GM19468 (cell line): ENCODE measurements around the gene PRSS3.
"Not testable (repeated sequence)": the region's sequence is repeated elsewhere in the genome, so short reads cannot be mapped to it uniquely, and the experiment has no call there.

ENCODE experiments used
- ATAC-seq: cut with Tn5 transposase; IDR thresholded peaks from one replicate; pipeline ENCODE4 v1.9.1; 2021; ENCODE audit warnings: mild to moderate bottlenecking, moderate library complexity, moderate number of reproducible peaks; ENCODE audit not compliant: unreplicated experiment; ENCODE audit errors: extremely low read depth

Gene PRSS3

DNA sequence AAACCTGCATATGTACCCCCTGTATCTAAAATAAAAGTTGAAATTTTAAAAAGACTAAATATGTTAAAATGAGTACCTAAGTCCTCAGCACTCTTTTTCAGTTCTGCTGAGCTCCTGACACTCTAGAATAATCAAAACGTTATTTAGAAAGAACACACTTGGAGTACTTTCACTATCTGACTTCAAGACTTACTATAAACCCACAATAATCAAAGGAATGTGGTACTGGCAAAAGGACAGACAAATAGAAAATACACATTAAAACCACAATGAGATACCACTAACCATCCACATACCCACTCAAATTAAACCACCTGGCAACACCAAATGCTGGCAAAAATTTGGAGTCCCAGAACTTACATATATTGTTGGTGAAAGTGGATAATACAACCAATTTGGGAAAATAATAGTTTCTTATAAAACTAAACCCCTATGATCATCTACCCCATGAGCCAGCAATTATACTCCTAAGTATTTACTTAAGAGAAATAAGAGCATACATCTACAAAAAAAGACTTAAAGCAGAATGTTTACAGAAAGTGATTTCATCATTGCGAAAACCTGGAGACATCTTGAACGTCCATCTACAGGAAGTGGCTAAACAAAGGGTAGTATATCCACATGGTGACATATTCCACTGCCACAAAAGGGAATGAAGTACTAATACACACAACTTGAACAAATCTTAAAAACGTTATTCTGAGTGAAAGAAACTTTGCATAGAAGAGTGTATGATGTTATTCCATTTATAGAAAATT lies 12.8 kb upstream of the PRSS3 start:
- no peak for ATAC-seq

DNA sequence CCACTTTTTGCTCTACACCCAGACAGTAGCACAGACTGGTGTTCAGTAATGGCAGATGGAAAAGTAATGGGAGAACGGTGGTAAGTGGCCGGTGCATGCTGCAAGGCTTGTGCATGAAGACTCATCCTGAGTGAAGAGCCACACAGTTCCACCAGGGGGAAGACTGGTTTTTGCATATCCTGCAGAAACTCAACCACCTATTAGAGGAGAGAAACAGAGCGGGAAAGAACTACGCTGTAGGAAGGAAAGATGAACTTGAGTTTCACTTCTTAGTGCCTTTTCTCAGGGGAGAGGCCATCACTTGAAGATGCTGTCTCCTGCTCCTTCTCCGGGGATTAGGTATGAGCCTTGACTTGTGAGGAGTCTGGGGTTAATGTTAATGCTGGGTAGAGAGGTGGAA lies 9.4 kb upstream of the PRSS3 start:
- no peak for ATAC-seq

DNA sequence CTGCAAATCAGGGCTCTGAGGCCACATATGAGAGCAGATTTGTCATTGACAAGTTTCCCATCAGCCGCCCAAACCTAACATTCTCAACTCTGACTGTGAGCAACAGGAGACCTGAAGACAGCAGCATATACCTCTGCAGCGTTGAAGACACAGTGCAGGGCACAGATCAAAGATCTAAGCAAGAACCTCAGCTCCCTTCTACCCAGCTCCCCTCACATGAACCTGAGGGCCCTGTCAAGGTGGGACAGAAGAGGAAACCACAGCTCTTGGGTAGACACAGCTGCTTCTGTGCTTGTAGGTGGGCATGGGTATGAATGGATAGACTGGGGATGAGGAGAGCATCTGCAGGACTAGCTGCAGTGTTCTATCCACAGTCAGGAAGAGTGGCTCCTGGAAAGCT lies 8.7 kb upstream of the PRSS3 start:
- ATAC-seq: no peak

DNA sequence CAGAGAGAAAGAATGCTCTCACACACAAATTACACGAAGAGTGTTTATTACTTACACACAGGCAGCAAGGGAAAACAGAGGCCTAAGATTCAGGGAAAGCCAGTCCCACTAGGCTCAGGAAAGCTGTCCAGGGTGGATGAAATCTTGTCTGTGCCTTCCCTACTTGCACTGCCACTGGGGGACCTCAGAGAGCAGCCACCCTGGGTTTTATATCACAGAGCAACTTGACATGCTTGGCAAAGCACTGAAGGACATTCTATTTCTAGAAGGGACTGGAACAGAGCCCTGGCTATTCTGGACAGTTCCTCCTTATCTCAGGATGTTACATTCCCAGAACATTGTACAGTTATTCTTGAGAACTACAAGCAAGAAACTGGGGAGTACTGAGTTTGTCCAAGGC lies 7.5 kb upstream of the PRSS3 start:
- ATAC-seq: no peak

DNA sequence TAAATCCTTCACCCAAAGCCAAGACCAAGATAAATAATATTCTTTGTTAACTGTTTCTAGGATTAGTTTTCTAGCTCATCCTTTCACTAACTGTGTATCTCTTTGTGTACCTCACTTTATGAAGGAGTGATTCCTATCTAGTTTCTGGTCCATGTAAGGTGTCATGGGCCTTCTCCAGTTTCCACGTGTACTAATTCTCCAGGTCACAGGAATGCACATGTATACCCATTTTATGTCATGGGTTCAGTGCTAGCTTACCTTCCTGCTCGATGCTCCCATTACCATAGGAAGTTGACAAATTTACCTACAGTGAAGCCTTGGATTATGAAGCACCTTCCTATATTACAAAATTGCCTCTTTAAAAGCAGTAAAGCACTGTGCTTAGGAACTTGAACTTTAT lies 5.9 kb upstream of the PRSS3 start:
- not testable (repeated sequence) for ATAC-seq

DNA sequence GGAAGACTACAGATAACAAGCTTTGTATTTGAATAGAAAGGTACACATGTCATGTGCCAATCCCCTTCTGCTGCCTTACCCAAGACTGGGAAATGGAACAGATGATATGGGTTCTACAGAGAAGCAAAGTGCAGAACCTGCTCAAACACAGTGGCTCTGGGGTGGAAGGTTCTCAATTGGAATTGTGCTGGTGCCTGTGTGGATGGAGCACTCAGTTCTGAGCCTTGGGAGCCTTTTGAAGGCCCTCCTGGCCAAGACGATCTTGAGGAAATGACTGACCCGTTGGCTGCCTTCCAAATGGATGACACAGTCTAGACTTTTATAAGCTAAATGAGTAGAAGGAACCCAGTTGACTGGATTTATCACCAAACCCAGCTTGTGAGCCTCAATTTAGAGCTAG lies 4.2 kb upstream of the PRSS3 start:
- ATAC-seq: no peak

DNA sequence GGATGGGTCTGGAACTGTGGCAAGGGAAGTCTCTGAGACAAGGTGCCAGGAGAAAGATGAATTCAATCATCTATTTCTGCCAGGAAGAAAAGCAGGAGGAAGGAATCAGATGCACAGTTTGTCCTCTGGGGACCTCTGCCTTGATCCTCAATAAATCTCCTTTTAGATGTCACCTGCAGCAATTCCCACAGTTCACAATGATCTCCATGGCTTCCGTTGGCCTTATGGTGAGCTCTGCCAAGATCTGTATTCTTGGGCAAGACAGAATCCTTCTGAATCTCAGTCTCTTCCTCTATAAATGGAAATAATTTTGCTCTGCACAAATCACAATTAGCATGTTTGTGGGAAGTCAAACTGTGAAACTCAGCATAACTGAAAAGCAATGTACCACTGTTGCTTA lies 1.9 kb upstream of the PRSS3 start:
- ATAC-seq: not testable (repeated sequence)

GRCh38 chr9:33794560-33794959 lies 801 bp upstream of the PRSS3 start:
- no peak for ATAC-seq

DNA sequence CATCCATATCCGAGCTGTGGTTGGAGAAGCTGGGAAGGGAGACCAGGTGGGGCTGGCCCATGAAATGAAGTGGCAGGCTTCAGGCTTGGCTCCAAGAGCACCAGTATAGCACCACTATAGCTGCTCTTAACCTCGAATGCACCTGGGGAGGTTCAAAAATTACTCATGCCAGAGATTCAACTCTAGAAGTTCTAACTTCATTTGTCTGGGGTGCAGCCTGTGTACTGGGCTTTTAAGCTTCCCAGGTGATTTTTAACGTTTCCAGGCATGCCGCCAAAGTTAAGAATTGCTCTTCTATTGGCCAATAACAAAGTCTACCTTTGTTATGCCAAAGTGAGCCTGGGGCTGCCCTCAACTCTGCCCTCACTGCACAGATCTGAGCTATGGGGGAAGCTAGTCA lies 458 bp downstream of the PRSS3 start:
- no peak for ATAC-seq

DNA sequence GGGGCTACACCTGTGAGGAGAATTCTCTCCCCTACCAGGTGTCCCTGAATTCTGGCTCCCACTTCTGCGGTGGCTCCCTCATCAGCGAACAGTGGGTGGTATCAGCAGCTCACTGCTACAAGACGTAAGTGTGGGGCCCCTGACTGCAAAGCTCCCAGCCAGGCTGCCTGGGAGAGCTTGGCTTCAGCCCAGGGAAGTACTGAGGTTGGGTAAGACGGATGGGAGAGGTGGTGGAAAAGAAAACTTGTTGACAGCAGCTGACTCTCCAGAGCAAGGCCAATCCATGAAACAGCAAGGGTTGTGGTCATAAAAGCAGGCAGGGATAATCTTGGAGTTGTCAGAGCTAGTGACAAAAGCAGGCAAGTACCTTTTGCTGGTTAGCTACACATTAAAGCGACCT lies 1.3 kb downstream of the PRSS3 start:
- ATAC-seq: not testable (repeated sequence)

GRCh38 chr9:33797837-33798236 lies 2.5 kb downstream of the PRSS3 start:
- ATAC-seq: no peak

- no peak for ATAC-seq
Observed at GRCh38 chr9:33798545-33798944, 3.2 kb downstream of the PRSS3 start.

DNA sequence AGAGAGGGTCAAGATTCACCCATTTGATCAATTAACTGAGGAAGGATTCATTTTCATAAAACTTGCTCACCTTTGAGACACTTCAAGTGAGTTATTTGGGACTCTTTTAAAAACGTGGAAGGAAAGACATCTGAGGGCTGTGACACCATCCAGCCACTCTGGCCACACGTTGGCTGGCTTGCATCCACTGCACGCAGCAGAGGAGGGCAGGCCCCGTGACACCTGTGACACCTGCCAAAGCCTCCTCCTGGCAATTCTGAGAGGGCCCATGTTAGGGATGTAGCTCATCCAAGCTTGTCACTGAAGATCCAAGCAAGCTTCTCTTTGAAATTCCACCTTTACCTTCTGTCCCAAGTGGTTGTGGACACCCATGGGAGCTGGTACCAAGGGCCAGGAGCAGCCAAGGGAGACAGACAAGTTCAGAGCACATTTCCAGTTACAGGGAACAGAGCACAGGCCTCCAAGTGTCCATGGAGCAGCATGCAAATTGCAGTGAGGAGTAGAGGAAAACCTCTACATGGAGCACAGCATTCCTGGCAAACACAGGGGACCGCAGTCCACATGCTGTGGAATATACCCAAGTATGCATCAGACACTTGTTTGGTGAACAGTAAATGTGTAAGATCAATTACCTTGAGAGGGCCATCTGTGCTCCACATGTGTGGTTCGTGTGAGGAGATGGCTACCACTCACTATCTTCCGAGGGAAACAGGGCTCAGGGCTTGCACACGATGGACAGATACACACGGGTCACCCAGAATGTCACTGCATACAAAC lies 4.8 kb downstream of the PRSS3 start:
- ATAC-seq: no peak

GRCh38 chr9:33800886-33801285 lies 5.5 kb downstream of the PRSS3 start:
- no peak for ATAC-seq

GRCh38 chr9:33801943-33802500 lies 6.7 kb downstream of the PRSS3 start:
- ATAC-seq: not testable (repeated sequence)

GRCh38 chr9:33804196-33804595 lies 8.8 kb downstream of the PRSS3 start:
- not testable (repeated sequence) for ATAC-seq

- ATAC-seq: not testable (repeated sequence)
Observed at GRCh38 chr9:33807156-33807555, 11.8 kb downstream of the PRSS3 start.

- ATAC-seq: not testable (repeated sequence)
Observed at GRCh38 chr9:33808979-33809322, 13.6 kb downstream of the PRSS3 start.

- ATAC-seq: no peak
Observed at GRCh38 chr9:33809506-33809905, 14.1 kb downstream of the PRSS3 start.

- no peak for ATAC-seq
Observed at GRCh38 chr9:33813712-33814641, 18.6 kb downstream of the PRSS3 start.
